HG02970 (cell line): Measurements from ENCODE around the gene RAPGEF3.

Experiments used
- ATAC-seq: cut with Tn5 transposase; IDR thresholded peaks from one replicate; pipeline ENCODE4 v1.9.1; 2021; ENCODE audit warnings: mild to moderate bottlenecking, moderate library complexity, moderate number of reproducible peaks; ENCODE audit not compliant: unreplicated experiment, low FRiP score

RAPGEF3 gene

DNA sequence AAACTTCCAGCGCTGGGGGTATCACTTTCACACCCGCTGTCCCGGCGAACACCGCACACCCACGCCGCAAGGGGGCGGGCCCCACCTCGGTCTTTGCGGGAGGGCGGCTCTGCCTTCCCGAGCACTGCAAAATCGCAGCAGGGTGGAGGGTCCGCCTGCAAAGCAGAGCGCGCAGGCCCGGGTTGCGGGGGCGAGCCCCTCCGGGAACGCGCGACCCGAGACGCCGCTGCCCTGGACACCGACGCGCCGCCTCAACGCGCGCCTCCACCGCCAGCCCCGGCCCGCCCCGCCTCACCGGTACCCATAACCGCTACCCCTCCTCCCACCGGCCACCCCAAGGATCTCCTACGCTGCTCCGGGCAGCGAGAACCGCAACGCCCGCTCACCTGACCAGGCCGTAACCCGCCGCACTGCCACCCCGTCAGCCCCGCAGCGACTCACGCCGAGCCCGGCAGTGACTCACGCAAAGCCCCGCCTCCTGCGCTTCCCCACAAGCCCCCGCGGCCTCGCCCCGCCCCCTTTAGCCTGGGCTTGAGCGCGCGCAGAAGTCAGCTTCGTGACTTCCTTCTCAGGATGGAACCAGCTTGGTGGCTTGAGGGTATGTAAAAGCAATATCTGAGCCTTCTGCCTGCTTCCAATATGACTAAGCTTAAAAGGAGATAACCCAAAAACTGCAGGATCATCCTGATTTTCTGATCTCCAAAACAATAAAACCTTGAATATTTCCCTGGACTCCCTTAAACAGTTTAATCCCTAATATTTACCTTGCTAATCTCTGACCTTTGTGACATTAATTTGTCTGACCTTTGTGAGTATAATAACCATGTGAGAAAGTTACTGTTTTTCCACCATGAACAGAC lies 52.9 kb downstream of the RAPGEF3 start, which contains the start of gene RPAP3:
RPAP3 (minus strand) TSS at position 465 of the 860 bp plus-strand sequence. CDS start 3,190 bp downstream, outside the sequence.
- ATAC-seq = peak; percentile 82

GRCh38 chr12:47705229-47705565 lies 53.5 kb downstream of the RAPGEF3 start:
- ATAC-seq = no peak

DNA sequence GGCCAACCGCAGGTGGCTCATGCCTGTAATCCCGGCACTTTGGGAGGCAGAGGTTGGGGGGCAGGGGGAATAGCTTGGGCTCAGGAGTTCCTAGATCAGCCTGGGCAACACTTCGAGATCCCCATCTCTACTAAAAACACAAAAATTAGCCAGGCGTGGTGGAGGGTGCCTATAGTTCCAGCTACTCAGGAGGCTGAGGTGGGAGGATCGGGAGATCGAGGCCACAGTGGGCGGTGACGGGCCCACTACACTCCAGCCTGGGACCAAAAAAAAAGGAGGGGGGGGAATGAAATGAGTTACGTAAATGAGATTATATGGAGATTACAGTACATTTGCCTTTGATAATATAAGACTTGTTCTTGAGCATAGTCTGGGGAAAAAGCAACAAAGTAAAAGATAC lies 54.0 kb downstream of the RAPGEF3 start:
- ATAC-seq = no peak

GRCh38 chr12:47700263-47700662 lies 58.4 kb downstream of the RAPGEF3 start:
- ATAC-seq = no peak

GRCh38 chr12:47698631-47699030 lies 60.0 kb downstream of the RAPGEF3 start:
- ATAC-seq = no peak

- ATAC-seq = no peak
These were observed 60.6 kb downstream of the RAPGEF3 start for GRCh38 chr12:47698055-47698454.

- ATAC-seq = no peak
These were observed 69.5 kb downstream of the RAPGEF3 start for GRCh38 chr12:47689215-47689614.

GRCh38 chr12:47687636-47688035 lies 71.0 kb downstream of the RAPGEF3 start:
- no peak for ATAC-seq

DNA sequence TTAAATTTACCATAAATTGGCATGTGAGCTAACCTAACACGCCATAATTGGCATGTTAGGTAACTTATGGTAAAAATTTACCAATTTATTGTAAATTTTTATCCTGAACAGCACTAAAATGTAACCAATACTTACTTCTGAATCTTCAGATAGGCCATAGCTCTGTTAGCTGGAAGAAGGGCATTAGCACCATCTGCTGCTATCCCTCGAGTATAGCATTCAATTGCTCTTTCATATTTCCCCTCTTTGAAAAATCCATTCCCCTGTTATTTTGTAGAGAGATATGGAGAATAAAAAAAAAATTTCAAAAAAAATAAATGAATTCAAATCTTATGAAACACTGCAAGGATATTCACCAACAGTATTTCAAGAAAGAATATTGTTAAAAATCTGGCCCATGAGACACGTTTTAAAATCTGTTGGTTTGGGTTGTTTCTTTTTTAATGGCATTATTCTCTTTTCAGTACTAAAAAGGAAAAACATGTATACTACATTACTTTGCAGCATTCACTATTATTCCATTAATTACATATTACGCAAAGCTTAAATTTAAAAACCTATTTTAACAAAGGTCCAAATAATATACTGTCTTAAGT lies 71.9 kb downstream of the RAPGEF3 start:
- ATAC-seq = no peak
